Neural progenitor cell (in vitro differentiated cells): ENCODE measurements around the gene HNRNPAB. TPM values are rescaled to one million over a fixed set of nuclear protein-coding genes. Genes with fewer than 3 reads are reported as not detected.
"Not testable (repeated sequence)": the region's sequence is repeated elsewhere in the genome, so short reads cannot be mapped to it uniquely, and the experiment has no call there.

ENCODE experiments used
- DNase-seq: peaks from one replicate; pipeline ENCODE4 v3.0.0-alpha.2; 2016; ENCODE audit warnings: low spot score
- H2AFZ ChIP-seq: fragments of 200-600 bp; sonication (generic); replicated peaks from 2 replicates; pipeline ENCODE4 v1.6.1; 2016; ENCODE audit warnings: antibody characterized with exemption
- H3F3A ChIP-seq: fragments of 200-600 bp; sonication (generic); 2 replicates; pipeline ENCODE4 v1.6.1; 2016; ENCODE audit warnings: antibody characterized with exemption, low read depth
- H3K27ac ChIP-seq: fragments of 200-600 bp; sonication (generic); 2 replicates; pipeline ENCODE4 v1.5.1; 2016; ENCODE audit warnings: mild to moderate bottlenecking
- H3K27me3 ChIP-seq: fragments of 200-600 bp; sonication (generic); 2 replicates; pipeline ENCODE4 v1.6.1; 2016; ENCODE audit warnings: mild to moderate bottlenecking, moderate library complexity
- H3K36me3 ChIP-seq: fragments of 200-600 bp; sonication (generic); 2 replicates; pipeline ENCODE4 v1.5.1; 2016
- H3K4me1 ChIP-seq: fragments of 200-600 bp; sonication (generic); 2 replicates; pipeline ENCODE4 v1.6.1; 2016; ENCODE audit warnings: mixed run types
- H3K4me2 ChIP-seq: fragments of 200-600 bp; sonication (generic); 2 replicates; pipeline ENCODE4 v1.6.1; 2016
- H3K4me3 ChIP-seq: fragments of 200-600 bp; sonication (generic); 2 replicates; pipeline ENCODE4 v1.5.1; 2016
- H3K79me2 ChIP-seq: fragments of 200-600 bp; sonication (generic); 2 replicates; pipeline ENCODE4 v1.6.1; 2016; ENCODE audit warnings: low read depth
- H3K9ac ChIP-seq: fragments of 200-600 bp; sonication (generic); 2 replicates; pipeline ENCODE4 v1.6.1; 2016
- H3K9me3 ChIP-seq: fragments of 200-600 bp; sonication (generic); 2 replicates; pipeline ENCODE4 v1.5.1; 2016; ENCODE audit warnings: low read depth
- H4K20me1 ChIP-seq: fragments of 200-600 bp; sonication (generic); 2 replicates; pipeline ENCODE4 v1.6.1; 2016; ENCODE audit warnings: low read depth
- H3K27ac Mint-ChIP-seq: 3 replicates; pipeline ENCODE4 v1.8.0; 2021; ENCODE audit warnings: mixed read lengths
- H3K27me3 Mint-ChIP-seq: 2 replicates; pipeline ENCODE4 v1.8.0; 2022; ENCODE audit warnings: low read depth, mild to moderate bottlenecking, inconsistent platforms, moderate library complexity, mixed read lengths; ENCODE audit not compliant: insufficient read depth
- H3K36me3 Mint-ChIP-seq: 3 replicates; pipeline ENCODE4 v1.8.0; 2021; ENCODE audit warnings: mixed read lengths
- H3K4me1 Mint-ChIP-seq: 3 replicates; pipeline ENCODE4 v1.8.0; 2021; ENCODE audit warnings: mixed read lengths
- H3K4me3 Mint-ChIP-seq: 3 replicates; pipeline ENCODE4 v1.8.0; 2021; ENCODE audit warnings: mild to moderate bottlenecking, moderate library complexity, mixed read lengths
- H3K9me3 Mint-ChIP-seq: 3 replicates; pipeline ENCODE4 v1.8.0; 2020; ENCODE audit warnings: mixed read lengths
- CTCF ChIP-seq: fragments of 200-600 bp; sonication (generic); IDR thresholded peaks from 2 replicates; pipeline ENCODE4 v1.5.1; 2017; ENCODE audit warnings: antibody characterized with exemption, mild to moderate bottlenecking
- EZH2 ChIP-seq: fragments of 200-600 bp; sonication (generic); IDR thresholded peaks from 2 replicates; pipeline ENCODE4 v1.6.1; 2017; ENCODE audit warnings: antibody characterized with exemption, mild to moderate bottlenecking, moderate library complexity
- EZH2phosphoT487 ChIP-seq: fragments of 200-600 bp; sonication (generic); IDR thresholded peaks from 2 replicates; pipeline ENCODE4 v1.6.1; 2017; ENCODE audit warnings: antibody characterized with exemption
- total RNA-seq: library from RNA; depleted of rRNA; stranded (reverse); fragments of >200 nt; gene quantifications from 2 replicates; pipeline ENCODE4 v1.2.3, GENCODE V29; 2015; ENCODE audit warnings: low replicate concordance

HNRNPAB gene
- total RNA-seq, 1 donor from 2014 or later = 195 TPM

GRCh38 chr5:178238711-178239592 lies 34.6 kb downstream of the HNRNPAB start:
- H3K27me3 Mint-ChIP-seq = peaks cover 10% of the 10 kb centered on the region
- no peak overlapping the region for H2AFZ ChIP-seq
- H4K20me1 ChIP-seq = no peaks in the 10 kb centered on the region
- H3K36me3 Mint-ChIP-seq = no peaks in the 10 kb centered on the region
- H3K9ac ChIP-seq = no peak overlapping the region
- H3K27ac Mint-ChIP-seq = no peak overlapping the region
- H3K27ac ChIP-seq = no peak overlapping the region
- H3K27me3 ChIP-seq = no peaks in the 10 kb centered on the region
- peaks cover 7% of the 10 kb centered on the region for H3F3A ChIP-seq
- no peaks in the 10 kb centered on the region for H3K9me3 ChIP-seq
- TF ChIP-seq CTCF (no peak), EZH2 (no peak), EZH2phosphoT487 (no peak)
- no peaks in the 10 kb centered on the region for H3K4me1 ChIP-seq
- no peaks in the 10 kb centered on the region for H3K36me3 ChIP-seq
- H3K79me2 ChIP-seq = no peaks in the 10 kb centered on the region
- no peaks in the 10 kb centered on the region for H3K9me3 Mint-ChIP-seq
- DNase-seq = no peak
- H3K4me2 ChIP-seq = no peak overlapping the region
- H3K4me3 ChIP-seq = no peak overlapping the region
- peaks cover 7% of the 10 kb centered on the region for H3K4me1 Mint-ChIP-seq
- no peak overlapping the region for H3K4me3 Mint-ChIP-seq

GRCh38 chr5:178239626-178240301 lies 35.4 kb downstream of the HNRNPAB start:
- H3K36me3 Mint-ChIP-seq, H3K4me1 ChIP-seq, H2AFZ ChIP-seq, H3K4me2 ChIP-seq, H3K9me3 Mint-ChIP-seq, H3K79me2 ChIP-seq, H3K9me3 ChIP-seq, H3K4me3 ChIP-seq, H3K4me1 Mint-ChIP-seq, H3K9ac ChIP-seq, H3K27ac Mint-ChIP-seq, H3K36me3 ChIP-seq, H3K27ac ChIP-seq, H3F3A ChIP-seq, H4K20me1 ChIP-seq, H3K27me3 ChIP-seq, H3K4me3 Mint-ChIP-seq, DNase-seq: not testable (repeated sequence)
- peaks cover 10% of the 10 kb centered on the region for H3K27me3 Mint-ChIP-seq

- Histone ChIP-seq H3K4me1 (no peaks in the 10 kb centered on the region), H4K20me1 (no peaks in the 10 kb centered on the region), H3K36me3 (no peaks in the 10 kb centered on the region), H3K4me3 (no peak overlapping the region), H3K27ac (no peak overlapping the region), H3K27me3 (no peaks in the 10 kb centered on the region), H3K9me3 (no peaks in the 10 kb centered on the region), H2AFZ (no peak overlapping the region), H3F3A (no peaks in the 10 kb centered on the region), H3K4me2 (no peak overlapping the region), H3K9ac (no peak overlapping the region), H3K79me2 (no peaks in the 10 kb centered on the region)
- peaks cover 8% of the 10 kb centered on the region for H3K27me3 Mint-ChIP-seq
- H3K27ac Mint-ChIP-seq = no peak overlapping the region
- H3K4me3 Mint-ChIP-seq = no peak overlapping the region
- peaks cover 7% of the 10 kb centered on the region for H3K4me1 Mint-ChIP-seq
- no peak for DNase-seq
- H3K36me3 Mint-ChIP-seq = no peaks in the 10 kb centered on the region
- no peaks in the 10 kb centered on the region for H3K9me3 Mint-ChIP-seq
- TF ChIP-seq EZH2 (no peak), EZH2phosphoT487 (no peak), CTCF (no peak)
Observed at GRCh38 chr5:178240341-178240741, 36.0 kb downstream of the HNRNPAB start.

GRCh38 chr5:178240766-178241165 lies 36.4 kb downstream of the HNRNPAB start:
- no peaks in the 10 kb centered on the region for H3K36me3 ChIP-seq
- no peaks in the 10 kb centered on the region for H3K36me3 Mint-ChIP-seq
- no peak for DNase-seq
- no peak overlapping the region for H3K4me3 ChIP-seq
- H3K9me3 Mint-ChIP-seq = no peaks in the 10 kb centered on the region
- H3K4me1 ChIP-seq = no peaks in the 10 kb centered on the region
- H3K9ac ChIP-seq = no peak overlapping the region
- no peaks in the 10 kb centered on the region for H3K27me3 ChIP-seq
- no peak overlapping the region for H2AFZ ChIP-seq
- H3K27ac Mint-ChIP-seq = peak overlapping the region; percentile 50
- TF ChIP-seq CTCF = no peak
- no peak for TF ChIP-seq EZH2
- TF ChIP-seq EZH2phosphoT487 = no peak
- no peaks in the 10 kb centered on the region for H3K79me2 ChIP-seq
- H3K4me1 Mint-ChIP-seq = peaks cover 7% of the 10 kb centered on the region
- H3K27me3 Mint-ChIP-seq = peaks cover 8% of the 10 kb centered on the region
- H3K9me3 ChIP-seq = no peaks in the 10 kb centered on the region
- H3K4me2 ChIP-seq = no peak overlapping the region
- no peaks in the 10 kb centered on the region for H3F3A ChIP-seq
- no peak overlapping the region for H3K27ac ChIP-seq
- no peaks in the 10 kb centered on the region for H4K20me1 ChIP-seq
- no peak overlapping the region for H3K4me3 Mint-ChIP-seq
